GM19468 (cell line): ENCODE data around the gene CYFIP2.
"Not testable (repeated sequence)": the region's sequence is repeated elsewhere in the genome, so short reads cannot be mapped to it uniquely, and the experiment has no call there.

Source experiments
- ATAC-seq: cut with Tn5 transposase; IDR thresholded peaks from one replicate; pipeline ENCODE4 v1.9.1; 2021; ENCODE audit warnings: mild to moderate bottlenecking, moderate library complexity, moderate number of reproducible peaks; ENCODE audit not compliant: unreplicated experiment; ENCODE audit errors: extremely low read depth

Gene CYFIP2

GRCh38 chr5:157382996-157383800 lies 117.3 kb downstream of the CYFIP2 start:
- no peak for ATAC-seq

- no peak for ATAC-seq
Observed at GRCh38 chr5:157384971-157385709, 119.2 kb downstream of the CYFIP2 start.

GRCh38 chr5:157387041-157387563 lies 121.2 kb downstream of the CYFIP2 start:
- ATAC-seq = no peak

- no peak for ATAC-seq
Observed at GRCh38 chr5:157387683-157388093, 121.8 kb downstream of the CYFIP2 start.

GRCh38 chr5:157388111-157388710 lies 122.3 kb downstream of the CYFIP2 start:
- ATAC-seq = no peak

GRCh38 chr5:157389103-157389502 lies 123.2 kb downstream of the CYFIP2 start:
- no peak for ATAC-seq

GRCh38 chr5:157390133-157390532 lies 124.2 kb downstream of the CYFIP2 start:
- ATAC-seq = no peak

GRCh38 chr5:157390551-157391297 lies 124.8 kb downstream of the CYFIP2 start:
- no peak for ATAC-seq

- ATAC-seq = no peak
Observed at GRCh38 chr5:157398305-157398704, 132.4 kb downstream of the CYFIP2 start.

GRCh38 chr5:157400741-157401495 lies 135.0 kb downstream of the CYFIP2 start:
- no peak for ATAC-seq

GRCh38 chr5:157415838-157416237 lies 149.9 kb downstream of the CYFIP2 start:
- no peak for ATAC-seq

GRCh38 chr5:157419521-157419920 lies 153.6 kb downstream of the CYFIP2 start:
- ATAC-seq = not testable (repeated sequence)

GRCh38 chr5:157429920-157430319 lies 164.0 kb downstream of the CYFIP2 start:
- ATAC-seq = not testable (repeated sequence)

- ATAC-seq = peak; percentile 46
Observed at GRCh38 chr5:157431544-157432200, 165.7 kb downstream of the CYFIP2 start.

GRCh38 chr5:157434096-157434495 lies 168.2 kb downstream of the CYFIP2 start:
- ATAC-seq = no peak

- no peak for ATAC-seq
Observed at GRCh38 chr5:157443041-157443549, 177.2 kb downstream of the CYFIP2 start.

- ATAC-seq = no peak
Observed at GRCh38 chr5:157444224-157444623, 178.3 kb downstream of the CYFIP2 start.
